Gastroesophageal sphincter (tissue), 3 donors: ENCODE measurements around the gene EPHB6.

ENCODE experiments used
- CTCF ChIP-seq, 4 experiments: fragments of 200-600 bp in 2 of 4; fragments of 450-650 bp in 2 of 4; sonication (generic) in 1 of 4; IDR thresholded peaks; one replicate each; pipeline ENCODE4 v1.5.1; 2017 to 2019; ENCODE audit warnings: antibody characterized with exemption in 4 of 4, mild to moderate bottlenecking in 2 of 4, moderate library complexity in 2 of 4
- POLR2A ChIP-seq, 2 donors: fragments of 450-650 bp; IDR thresholded peaks; one replicate each; pipeline ENCODE4 v1.6.1; 2017; ENCODE audit warnings: antibody characterized with exemption in 2 of 2, mild to moderate bottlenecking in 2 of 2, moderate library complexity in 1 of 2
- POLR2AphosphoS5 ChIP-seq: sonication (generic); formaldehyde crosslinking; IDR thresholded peaks from one replicate; pipeline ENCODE4 v1.6.1; 2017; ENCODE audit warnings: antibody characterized with exemption

DNA sequence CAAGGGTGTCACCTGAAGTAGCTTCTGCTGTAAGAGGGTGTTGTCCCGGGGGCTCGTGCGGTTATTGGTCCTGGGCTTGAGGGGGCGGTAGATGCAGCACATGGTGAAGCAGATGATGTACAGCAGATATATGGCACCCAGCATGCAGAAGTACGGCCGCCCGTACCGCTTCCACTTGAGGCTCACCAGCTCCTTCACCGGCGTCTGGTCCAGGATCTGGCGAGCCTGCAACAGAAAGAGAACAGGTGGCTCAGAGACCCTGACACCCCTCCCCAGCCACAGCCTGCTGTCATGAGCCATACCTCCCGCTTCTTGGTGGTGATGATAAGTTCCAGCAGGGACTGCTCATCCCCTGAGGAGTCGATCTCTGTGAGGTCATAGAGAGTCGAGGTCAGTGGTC, 20.6 kb downstream of the EPHB6 start:
- no peak for TF ChIP-seq CTCF (IDR thresholded peaks at IDR 0.05)
- TF ChIP-seq POLR2AphosphoS5 = no peak
- TF ChIP-seq POLR2A (IDR thresholded peaks at IDR 0.05) = no peak
